ENCODE data around the gene CNN3. TPM values are rescaled to one million over a fixed set of nuclear protein-coding genes. Genes with fewer than 3 reads are reported as not detected.

Gene CNN3
- total RNA-seq, 4 donors from 2014 or later: 89.9 to 116 (median 96.2) TPM

GRCh38 chr1:94908965-94909364 is 17.9 kb downstream of the CNN3 start:
- Histone ChIP-seq H3K4me1 (peaks cover 0 to 21% (median 0%) of the 10 kb centered on the region in 4 donors), H3K4me3 (no peak overlapping the region), H3K36me3 (no peaks in the 10 kb centered on the region), H3K9me3 (no peaks in the 10 kb centered on the region), H3K27me3 (no peaks in the 10 kb centered on the region), H3K27ac (no peak overlapping the region)
- TF ChIP-seq CTCF (IDR thresholded peaks at IDR 0.05) (no peak), POLR2A (IDR thresholded peaks at IDR 0.05) (no peak)
- DNase-seq: no peak

GRCh38 chr1:94908190-94908589 is 18.7 kb downstream of the CNN3 start:
- H3K27ac ChIP-seq: no peak overlapping the region
- peaks cover 0 to 13% (median 0%) of the 10 kb centered on the region in 4 donors for H3K4me1 ChIP-seq
- no peaks in the 10 kb centered on the region for H3K9me3 ChIP-seq

DNA sequence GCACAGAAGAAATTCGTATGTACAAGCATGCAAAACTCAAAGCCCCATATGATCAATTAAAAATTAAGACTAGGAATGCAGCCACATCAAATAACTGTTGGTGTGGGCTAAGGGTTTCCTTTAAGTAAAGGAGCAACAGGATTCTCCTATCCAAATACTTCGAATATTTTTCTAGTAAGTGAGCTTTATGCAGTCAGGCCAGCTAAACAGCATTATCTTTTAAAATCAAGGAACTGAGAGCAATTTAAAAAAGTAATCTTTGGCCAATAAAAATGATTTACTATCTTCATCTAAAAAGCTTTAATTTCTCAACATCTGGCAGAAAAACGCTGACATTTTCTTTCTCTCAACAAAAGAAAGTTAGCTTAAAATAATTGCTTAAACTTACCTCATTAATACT is 19.8 kb downstream of the CNN3 start:
- H3K27ac ChIP-seq: no peak overlapping the region
- H3K4me1 ChIP-seq: peaks cover 0 to 8% (median 0%) of the 10 kb centered on the region in 4 donors
- H3K36me3 ChIP-seq: peaks cover 0 to 5% (median 0%) of the 10 kb centered on the region in 3 donors
- TF ChIP-seq POLR2A (IDR thresholded peaks at IDR 0.05): no peak
- no peak for TF ChIP-seq CTCF (IDR thresholded peaks at IDR 0.05)
- no peaks in the 10 kb centered on the region for H3K9me3 ChIP-seq
- no peak overlapping the region for H3K4me3 ChIP-seq
- no peaks in the 10 kb centered on the region for H3K27me3 ChIP-seq
- DNase-seq: no peak

More at GRCh38 chr1:94908190-94908589, 18.7 kb downstream of the CNN3 start:
- no peak overlapping the region for H3K4me3 ChIP-seq
- no peak for DNase-seq
- H3K27me3 ChIP-seq: no peaks in the 10 kb centered on the region
- no peak for TF ChIP-seq CTCF (IDR thresholded peaks at IDR 0.05)
- H3K36me3 ChIP-seq: peaks cover 0 to 1% (median 0%) of the 10 kb centered on the region in 3 donors

DNA sequence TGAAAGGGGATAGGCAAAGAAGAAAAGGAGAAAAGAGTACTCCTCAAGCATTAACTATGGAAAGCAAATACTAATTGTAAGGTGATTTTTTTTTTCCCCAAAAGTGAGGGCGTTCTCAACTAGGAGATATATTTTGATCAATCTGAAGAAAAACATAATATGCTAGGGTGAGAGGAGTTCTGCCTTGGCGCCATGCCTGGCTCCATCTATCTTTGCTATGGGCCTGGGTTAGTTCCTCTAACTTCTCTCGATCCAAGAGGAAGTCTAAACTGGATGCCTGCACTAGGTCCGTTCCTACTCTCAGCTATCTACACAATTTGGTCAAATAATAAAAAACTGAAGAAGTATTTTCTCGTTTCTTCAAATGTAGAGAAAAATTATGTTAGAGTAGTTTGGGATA is 20.5 kb downstream of the CNN3 start:
- peaks cover 0 to under 1% (median 0%) of the 10 kb centered on the region in 4 donors for H3K4me1 ChIP-seq
- H3K36me3 ChIP-seq: peaks cover 0 to 7% (median 0%) of the 10 kb centered on the region in 3 donors
- no peak overlapping the region for H3K4me3 ChIP-seq
- H3K27me3 ChIP-seq: no peaks in the 10 kb centered on the region
- TF ChIP-seq CTCF (IDR thresholded peaks at IDR 0.05): no peak
- TF ChIP-seq POLR2A (IDR thresholded peaks at IDR 0.05): no peak
- no peak for DNase-seq
- no peak overlapping the region for H3K27ac ChIP-seq
- no peaks in the 10 kb centered on the region for H3K9me3 ChIP-seq

DNA sequence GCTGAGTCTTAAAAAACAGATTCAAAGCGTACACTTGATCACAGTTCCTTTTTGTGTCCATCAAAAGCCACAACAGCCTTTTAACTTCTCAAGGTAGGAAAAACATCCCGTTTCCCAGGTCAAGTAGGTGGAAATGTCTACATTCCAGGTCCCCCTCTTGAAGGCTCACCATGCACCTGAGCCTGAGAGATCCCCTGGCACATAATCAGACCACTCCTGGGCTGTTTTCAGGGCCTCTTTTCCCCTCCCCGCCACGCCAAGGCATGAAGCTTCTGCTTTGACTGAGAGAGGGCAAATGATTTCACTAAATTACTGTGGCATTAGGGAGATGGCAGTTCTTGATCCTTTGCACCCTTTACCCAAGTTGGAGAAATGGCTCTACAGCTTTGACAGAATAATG is 21.7 kb downstream of the CNN3 start:
- no peaks in the 10 kb centered on the region for H3K4me1 ChIP-seq
- no peak for DNase-seq
- H3K4me3 ChIP-seq: no peak overlapping the region
- peaks cover 0 to 17% (median 0%) of the 10 kb centered on the region in 3 donors for H3K36me3 ChIP-seq
- TF ChIP-seq POLR2A (IDR thresholded peaks at IDR 0.05): no peak
- TF ChIP-seq CTCF (IDR thresholded peaks at IDR 0.05): no peak
- H3K9me3 ChIP-seq: no peaks in the 10 kb centered on the region
- H3K27ac ChIP-seq: no peak overlapping the region
- H3K27me3 ChIP-seq: no peaks in the 10 kb centered on the region
